Measurements from ENCODE around the gene XYLT1.

GRCh38 chr16:17414916-17415315, 55.8 kb downstream of the XYLT1 start:
- no peak for TF ChIP-seq CTCF (IDR thresholded peaks at IDR 0.05)
- no peak for TF ChIP-seq POLR2A (IDR thresholded peaks at IDR 0.05)
